ENCODE measurements around the gene NT5C.

The NT5C gene

DNA sequence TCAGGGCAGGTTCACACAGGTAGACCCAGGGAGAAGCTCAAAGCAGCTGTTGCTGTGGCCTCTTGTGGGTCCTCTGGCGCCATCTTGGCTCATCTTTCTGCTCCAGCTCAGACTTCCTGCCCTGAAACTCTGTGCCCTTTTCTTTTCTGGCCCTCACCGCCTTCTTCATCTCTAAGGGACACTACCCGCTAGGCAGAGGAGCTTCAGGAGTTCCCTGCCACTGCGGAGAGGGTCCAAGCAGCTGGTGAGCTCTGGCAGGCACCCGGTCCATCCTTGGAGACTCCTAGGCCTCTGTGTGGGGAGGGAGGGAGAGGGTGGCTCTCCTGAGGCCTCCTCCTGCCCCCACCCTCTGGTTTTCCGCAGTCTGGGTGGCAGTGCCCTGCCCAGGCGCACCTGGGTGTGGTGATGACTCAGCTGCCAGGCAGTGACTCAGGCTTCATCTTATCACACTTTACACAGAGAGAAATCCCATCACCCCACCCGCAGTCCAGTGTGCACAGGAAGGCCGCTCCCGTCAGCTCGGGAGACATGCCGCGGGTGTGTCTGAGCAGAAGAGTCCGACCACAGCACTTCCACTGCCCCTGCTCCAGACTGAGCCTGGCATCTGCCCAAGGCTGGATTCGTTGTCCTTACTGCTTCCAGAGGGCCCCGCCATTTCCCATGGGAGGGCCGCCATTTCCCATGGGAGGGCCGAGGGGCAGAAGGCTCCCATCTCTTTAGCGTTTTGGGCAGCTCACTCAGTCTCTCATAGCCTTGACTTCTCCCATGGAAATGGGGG, 7.3 kb downstream of the NT5C start:
- H3K9ac ChIP-seq (ENCODE audit: low read length) = no peak overlapping the region
- H2BK120ac ChIP-seq (ENCODE audit: low read depth, low read length) = no peak overlapping the region
- no peak overlapping the region for H3K27ac ChIP-seq (ENCODE audit: low read depth, low read length)
- no CpG with 5 or more reads among the region's 19 CpGs for WGBS (ENCODE audit: extremely low coverage, insufficient coverage, low lambda C conversion rate)
- no peaks in the 10 kb centered on the region for H3K79me2 ChIP-seq (ENCODE audit: control insufficient read depth, insufficient read depth, low read length)
- no peaks in the 10 kb centered on the region for H3K4me1 ChIP-seq (ENCODE audit: control insufficient read depth, low read depth, low read length)
- peaks cover 2% of the 10 kb centered on the region for H3K79me1 ChIP-seq (ENCODE audit: low read length)
- no peak overlapping the region for H3K18ac ChIP-seq (ENCODE audit: low read length)
- H3K4me3 ChIP-seq (ENCODE audit: low read length) = no peak overlapping the region
- no peak overlapping the region for H3K23ac ChIP-seq (ENCODE audit: low read length)
- no peaks in the 10 kb centered on the region for H3K27me3 ChIP-seq (ENCODE audit: insufficient read depth, low read length, poor library complexity)
- H2AK5ac ChIP-seq (ENCODE audit: low read length) = no peak overlapping the region
- no peak overlapping the region for H3K4me2 ChIP-seq (ENCODE audit: low read length)
- no peak overlapping the region for H2BK5ac ChIP-seq (ENCODE audit: low read length)
- H4K5ac ChIP-seq (ENCODE audit: low read length) = no peak overlapping the region
- H4K8ac ChIP-seq (ENCODE audit: low read depth, low read length) = no peak overlapping the region
- no peak overlapping the region for H3K56ac ChIP-seq (ENCODE audit: low read length)
- DNase-seq = no peak
- no peak overlapping the region for H2BK15ac ChIP-seq (replicated peaks; ENCODE audit: low read depth)
- no peak overlapping the region for H3K4ac ChIP-seq (ENCODE audit: low read depth, low read length)
- H3K36me3 ChIP-seq (ENCODE audit: control insufficient read depth, insufficient read depth, low read length) = peaks cover 4% of the 10 kb centered on the region

DNA sequence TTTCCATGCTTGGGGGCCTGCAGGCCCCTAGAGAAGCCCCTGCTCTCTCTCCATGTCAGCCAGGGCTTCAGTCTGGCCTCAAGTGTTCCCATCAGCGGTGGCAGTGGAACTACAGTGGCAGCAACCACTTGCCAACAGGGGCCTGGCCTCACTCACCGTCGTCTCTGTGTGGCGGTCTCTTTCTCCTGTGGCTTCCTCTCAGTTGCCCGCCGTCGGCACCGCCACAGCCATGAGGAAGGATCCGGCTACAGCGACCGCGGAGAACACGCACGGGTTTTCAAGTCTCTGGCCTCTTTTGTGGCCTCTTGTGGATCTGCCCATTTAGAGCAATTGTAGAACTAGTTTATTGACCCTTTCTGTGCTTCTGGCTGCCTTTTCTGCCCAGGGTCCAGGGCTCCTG, 13.2 kb downstream of the NT5C start:
- H2BK5ac ChIP-seq (ENCODE audit: low read length) = no peak overlapping the region
- no peaks in the 10 kb centered on the region for H3K4me1 ChIP-seq (ENCODE audit: control insufficient read depth, low read depth, low read length)
- H2AK5ac ChIP-seq (ENCODE audit: low read length) = no peak overlapping the region
- H3K4me3 ChIP-seq (ENCODE audit: low read length) = no peak overlapping the region
- H3K23ac ChIP-seq (ENCODE audit: low read length) = no peak overlapping the region
- no peak overlapping the region for H3K4ac ChIP-seq (ENCODE audit: low read depth, low read length)
- no peak overlapping the region for H2BK15ac ChIP-seq (replicated peaks; ENCODE audit: low read depth)
- no peak overlapping the region for H4K5ac ChIP-seq (ENCODE audit: low read length)
- H3K36me3 ChIP-seq (ENCODE audit: control insufficient read depth, insufficient read depth, low read length) = peaks cover 2% of the 10 kb centered on the region
- H3K27me3 ChIP-seq (ENCODE audit: insufficient read depth, low read length, poor library complexity) = no peaks in the 10 kb centered on the region
- no peak overlapping the region for H3K56ac ChIP-seq (ENCODE audit: low read length)
- no CpG with 5 or more reads among the region's 14 CpGs for WGBS (ENCODE audit: extremely low coverage, insufficient coverage, low lambda C conversion rate)
- no peaks in the 10 kb centered on the region for H3K79me2 ChIP-seq (ENCODE audit: control insufficient read depth, insufficient read depth, low read length)
- peaks cover 6% of the 10 kb centered on the region for H3K79me1 ChIP-seq (ENCODE audit: low read length)
- DNase-seq = no peak
- H4K8ac ChIP-seq (ENCODE audit: low read depth, low read length) = no peak overlapping the region
- no peak overlapping the region for H3K4me2 ChIP-seq (ENCODE audit: low read length)
- H3K9ac ChIP-seq (ENCODE audit: low read length) = no peak overlapping the region
- no peak overlapping the region for H3K27ac ChIP-seq (ENCODE audit: low read depth, low read length)
- no peak overlapping the region for H3K18ac ChIP-seq (ENCODE audit: low read length)
- H2BK120ac ChIP-seq (ENCODE audit: low read depth, low read length) = no peak overlapping the region

- no peak for DNase-seq
- Histone ChIP-seq H2BK120ac (ENCODE audit: low read depth, low read length) (no peak overlapping the region), H4K5ac (ENCODE audit: low read length) (no peak overlapping the region), H3K18ac (ENCODE audit: low read length) (no peak overlapping the region), H3K27ac (ENCODE audit: low read depth, low read length) (no peak overlapping the region), H3K4me2 (ENCODE audit: low read length) (no peak overlapping the region), H2BK15ac (replicated peaks; ENCODE audit: low read depth) (no peak overlapping the region), H2AK5ac (ENCODE audit: low read length) (no peak overlapping the region), H2BK5ac (ENCODE audit: low read length) (no peak overlapping the region), H3K27me3 (ENCODE audit: insufficient read depth, low read length, poor library complexity) (no peaks in the 10 kb centered on the region), H3K79me2 (ENCODE audit: control insufficient read depth, insufficient read depth, low read length) (no peaks in the 10 kb centered on the region), H3K4me3 (ENCODE audit: low read length) (no peak overlapping the region), H4K8ac (ENCODE audit: low read depth, low read length) (no peak overlapping the region), H3K36me3 (ENCODE audit: control insufficient read depth, insufficient read depth, low read length) (peaks cover 2% of the 10 kb centered on the region), H3K79me1 (ENCODE audit: low read length) (peaks cover 9% of the 10 kb centered on the region), H3K4me1 (ENCODE audit: control insufficient read depth, low read depth, low read length) (no peaks in the 10 kb centered on the region), H3K4ac (ENCODE audit: low read depth, low read length) (no peak overlapping the region), H3K23ac (ENCODE audit: low read length) (no peak overlapping the region), H3K56ac (ENCODE audit: low read length) (no peak overlapping the region), H3K9ac (ENCODE audit: low read length) (no peak overlapping the region)
- no CpG with 5 or more reads among the region's 9 CpGs for WGBS (ENCODE audit: extremely low coverage, insufficient coverage, low lambda C conversion rate)
Measured at GRCh38 chr17:75116737-75117136, 14.8 kb downstream of the NT5C start.

DNA sequence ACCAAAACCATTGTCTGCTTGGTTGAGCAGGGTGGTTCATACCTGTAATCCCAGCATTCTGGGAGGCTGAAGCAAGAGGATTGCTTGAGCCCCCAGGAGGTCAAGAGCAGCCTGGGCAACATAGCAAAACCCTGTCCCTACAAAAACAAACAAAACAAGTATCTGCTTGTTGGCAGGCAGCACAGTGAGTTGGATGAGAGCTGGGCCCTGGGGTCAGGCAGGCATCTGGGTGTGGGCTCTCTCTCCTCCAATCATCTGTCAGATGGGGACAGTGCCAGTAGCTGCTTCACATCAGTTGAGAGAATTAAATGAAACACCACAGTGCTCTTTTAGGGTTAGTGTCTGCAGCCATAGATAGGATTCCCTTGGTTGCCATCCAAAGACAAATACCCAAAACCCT, 16.0 kb downstream of the NT5C start:
- Histone ChIP-seq H2BK5ac (ENCODE audit: low read length) (no peak overlapping the region), H3K36me3 (ENCODE audit: control insufficient read depth, insufficient read depth, low read length) (peaks cover 2% of the 10 kb centered on the region), H3K27me3 (ENCODE audit: insufficient read depth, low read length, poor library complexity) (no peaks in the 10 kb centered on the region), H4K5ac (ENCODE audit: low read length) (no peak overlapping the region), H3K4ac (ENCODE audit: low read depth, low read length) (no peak overlapping the region), H4K8ac (ENCODE audit: low read depth, low read length) (no peak overlapping the region), H3K9ac (ENCODE audit: low read length) (no peak overlapping the region), H3K4me3 (ENCODE audit: low read length) (no peak overlapping the region), H3K23ac (ENCODE audit: low read length) (no peak overlapping the region), H3K56ac (ENCODE audit: low read length) (no peak overlapping the region), H3K4me2 (ENCODE audit: low read length) (no peak overlapping the region), H3K18ac (ENCODE audit: low read length) (no peak overlapping the region), H2BK15ac (replicated peaks; ENCODE audit: low read depth) (no peak overlapping the region), H3K4me1 (ENCODE audit: control insufficient read depth, low read depth, low read length) (no peaks in the 10 kb centered on the region), H3K27ac (ENCODE audit: low read depth, low read length) (no peak overlapping the region), H3K79me1 (ENCODE audit: low read length) (peaks cover 9% of the 10 kb centered on the region), H3K79me2 (ENCODE audit: control insufficient read depth, insufficient read depth, low read length) (no peaks in the 10 kb centered on the region), H2BK120ac (ENCODE audit: low read depth, low read length) (no peak overlapping the region), H2AK5ac (ENCODE audit: low read length) (no peak overlapping the region)
- no peak for DNase-seq

- Histone ChIP-seq H3K27me3 (ENCODE audit: insufficient read depth, low read length, poor library complexity) (no peaks in the 10 kb centered on the region), H4K8ac (ENCODE audit: low read depth, low read length) (no peak overlapping the region), H3K4ac (ENCODE audit: low read depth, low read length) (no peak overlapping the region), H2BK120ac (ENCODE audit: low read depth, low read length) (no peak overlapping the region), H2BK15ac (replicated peaks; ENCODE audit: low read depth) (no peak overlapping the region), H3K36me3 (ENCODE audit: control insufficient read depth, insufficient read depth, low read length) (no peaks in the 10 kb centered on the region), H2BK5ac (ENCODE audit: low read length) (peak overlapping the region; percentile 20), H3K56ac (ENCODE audit: low read length) (peak overlapping the region; percentile 66), H3K23ac (ENCODE audit: low read length) (no peak overlapping the region), H3K27ac (ENCODE audit: low read depth, low read length) (no peak overlapping the region), H3K18ac (ENCODE audit: low read length) (no peak overlapping the region), H3K4me3 (ENCODE audit: low read length) (no peak overlapping the region), H3K9ac (ENCODE audit: low read length) (peak overlapping the region; percentile 58), H3K79me1 (ENCODE audit: low read length) (peaks cover 9% of the 10 kb centered on the region), H2AK5ac (ENCODE audit: low read length) (no peak overlapping the region), H4K5ac (ENCODE audit: low read length) (no peak overlapping the region), H3K4me1 (ENCODE audit: control insufficient read depth, low read depth, low read length) (no peaks in the 10 kb centered on the region), H3K4me2 (ENCODE audit: low read length) (no peak overlapping the region), H3K79me2 (ENCODE audit: control insufficient read depth, insufficient read depth, low read length) (no peaks in the 10 kb centered on the region)
- no CpG with 5 or more reads among the region's 19 CpGs for WGBS (ENCODE audit: extremely low coverage, insufficient coverage, low lambda C conversion rate)
- no peak for DNase-seq
Measured at GRCh38 chr17:75114552-75115314, 16.8 kb downstream of the NT5C start.
